Right ventricle myocardium inferior (tissue), 1 donor: ENCODE results near the gene SDE2. TPM values are rescaled to one million over a fixed set of nuclear protein-coding genes. Genes with fewer than 3 reads are reported as not detected.

ENCODE experiments used
- ATAC-seq: fragments of 200-7000 bp; cut with Tn5 transposase; one replicate; pipeline ENCODE4 v1.9.1; 2020; ENCODE audit warnings: mild to moderate bottlenecking, moderate library complexity
- DNase-seq: peaks from one replicate; pipeline ENCODE4 v3.0.0; 2021; ENCODE audit errors: missing footprints
- intact Hi-C: fragments of 100-400 bp; cut with DNase I; formaldehyde crosslinking; loops from one replicate; pipeline ENCODE4 v1.11.0; 2022
- long read RNA-seq: library from polyadenylated mRNA; unstranded; transcript quantifications from one replicate; pipeline ENCODE4 v2.0.0, GENCODE V29; 2021
- total RNA-seq: library from RNA; stranded (reverse); fragmentation: NEBNext Ultra II Directional; extraction: Animal tissue kit (Norgen Biotek cat#: 25700); gene quantifications from one replicate; pipeline ENCODE4 v1.2.1, GENCODE V29; 2021
- donor health status: DM: no; HTN: yes; CAD: no; lungs with severe emphysema.

The SDE2 gene
- 11.7 TPM for total RNA-seq
- long read RNA-seq, partial matches to known transcripts: 0 of 3 reads
- long read RNA-seq, other reads (novel, unspliced or antisense): 1 of 3 reads

GRCh38 chr1:225999227-225999911 is at the start of gene SDE2:
Gene SDE2, minus strand, starts transcription at chr1:225999343. Its CDS starts 31 bp downstream, at chr1:225999312.
- ATAC-seq: peak; percentile 99
- DNase-seq: peak; percentile 100
- intact Hi-C loops: loop anchor here (1.0 to 2.0 kb wide), 2 partner anchors 63 to 111 kb away; partner anchors contain the start of gene H3-3A

GRCh38 chr1:226048886-226049285 is 49.7 kb upstream of the SDE2 start:
- intact Hi-C loops: no loop called here
- ATAC-seq (no peak), DNase-seq (no peak)

- ATAC-seq (no peak), DNase-seq (no peak)
- intact Hi-C loops: no loop called here
Observed at GRCh38 chr1:226047495-226047894, 48.4 kb upstream of the SDE2 start.

- intact Hi-C loops: no loop called here
- no peak for DNase-seq
- no peak for ATAC-seq
Observed at GRCh38 chr1:226046240-226046639, 47.1 kb upstream of the SDE2 start.

GRCh38 chr1:226044514-226045101 is 45.5 kb upstream of the SDE2 start:
- no peak for DNase-seq
- intact Hi-C loops: no loop called here
- ATAC-seq: no peak

GRCh38 chr1:226041419-226041818 is 42.3 kb upstream of the SDE2 start:
- intact Hi-C loops: no loop called here
- ATAC-seq (no peak), DNase-seq (no peak)

GRCh38 chr1:226038661-226039060 is 39.5 kb upstream of the SDE2 start:
- DNase-seq (no peak), ATAC-seq (no peak)
- intact Hi-C loops: no loop called here

GRCh38 chr1:226035915-226036314 is 36.8 kb upstream of the SDE2 start:
- intact Hi-C loops: no loop called here
- ATAC-seq (no peak), DNase-seq (no peak)

- intact Hi-C loops: no loop called here
- ATAC-seq: peak; percentile 95
Observed at GRCh38 chr1:226034482-226034881, 35.3 kb upstream of the SDE2 start.

GRCh38 chr1:226033991-226034390 is 34.8 kb upstream of the SDE2 start:
- intact Hi-C loops: no loop called here
- DNase-seq (no peak), ATAC-seq (no peak)

More at GRCh38 chr1:226034482-226034881, 35.3 kb upstream of the SDE2 start:
- peak; percentile 93 for DNase-seq

GRCh38 chr1:226033582-226033981 is 34.4 kb upstream of the SDE2 start:
- DNase-seq (no peak), ATAC-seq (peak; percentile 44)
- intact Hi-C loops: no loop called here

- intact Hi-C loops: no loop called here
- DNase-seq: no peak
- no peak for ATAC-seq
Observed at GRCh38 chr1:226029568-226030225, 30.6 kb upstream of the SDE2 start.

- ATAC-seq (no peak), DNase-seq (peak; percentile 77)
- intact Hi-C loops: no loop called here
Observed at GRCh38 chr1:226029093-226029496, 30.0 kb upstream of the SDE2 start.

GRCh38 chr1:226027538-226028217 is 28.5 kb upstream of the SDE2 start:
- ATAC-seq: no peak
- intact Hi-C loops: no loop called here

GRCh38 chr1:226026833-226027232 is 27.7 kb upstream of the SDE2 start:
- ATAC-seq (no peak), DNase-seq (no peak)
- intact Hi-C loops: no loop called here

More at GRCh38 chr1:226027538-226028217, 28.5 kb upstream of the SDE2 start:
- DNase-seq: no peak

- no peak for DNase-seq
- ATAC-seq: no peak
- intact Hi-C loops: no loop called here
Observed at GRCh38 chr1:226023735-226024134, 24.6 kb upstream of the SDE2 start.

- no peak for DNase-seq
- intact Hi-C loops: no loop called here
Observed at GRCh38 chr1:226021801-226022200, 22.7 kb upstream of the SDE2 start.

GRCh38 chr1:226021401-226021800 is 22.3 kb upstream of the SDE2 start:
- no peak for DNase-seq
- no peak for ATAC-seq
- intact Hi-C loops: no loop called here

More at GRCh38 chr1:226021801-226022200, 22.7 kb upstream of the SDE2 start:
- no peak for ATAC-seq

- no peak for ATAC-seq
- DNase-seq: no peak
- intact Hi-C loops: no loop called here
Observed at GRCh38 chr1:226019572-226019971, 20.4 kb upstream of the SDE2 start.
